GM18517 (cell line): ENCODE data around the gene PIEZO2.
"Not testable (repeated sequence)": the region's sequence is repeated elsewhere in the genome, so short reads cannot be mapped to it uniquely, and the experiment has no call there.

Experiments
- ATAC-seq: cut with Tn5 transposase; IDR thresholded peaks from one replicate; pipeline ENCODE4 v1.9.1; 2021; ENCODE audit warnings: mild to moderate bottlenecking, moderate library complexity; ENCODE audit not compliant: unreplicated experiment

PIEZO2 gene

DNA sequence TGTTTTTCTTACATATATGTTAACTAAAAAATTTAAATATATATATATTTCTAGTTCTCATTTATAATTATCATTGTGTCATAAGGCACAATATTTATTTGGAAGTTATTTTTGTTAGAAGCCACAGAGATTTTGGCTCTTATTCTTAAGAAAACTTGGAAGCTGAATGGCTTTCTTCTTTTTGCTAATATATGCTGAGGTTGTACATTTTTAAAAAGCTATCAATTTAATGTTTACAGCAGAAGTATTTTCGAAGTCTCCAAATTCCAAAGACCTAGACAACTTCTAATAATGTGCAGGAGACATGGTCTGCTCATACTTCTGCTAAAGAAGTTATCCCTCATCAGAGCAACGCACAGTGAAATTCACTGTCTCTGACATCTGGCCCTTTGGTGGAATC, 3.7 kb upstream of the PIEZO2 start:
- ATAC-seq: no peak

DNA sequence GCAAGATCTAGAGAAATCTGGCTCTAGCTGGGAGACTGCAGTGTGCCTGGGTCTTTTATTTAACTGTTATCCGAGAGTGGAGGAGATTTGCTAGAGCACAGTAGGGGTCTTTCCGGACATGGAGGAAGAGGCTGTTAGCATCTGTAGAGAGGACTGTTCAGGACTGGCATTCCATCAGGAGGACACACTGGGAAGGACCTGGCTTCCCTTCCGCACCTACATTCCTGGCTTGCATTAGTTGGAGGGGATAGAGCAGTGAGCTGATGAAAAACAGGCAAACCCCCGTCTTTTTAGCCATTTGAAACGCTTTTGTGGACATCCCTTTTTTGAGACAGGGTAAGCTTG, 874 bp upstream of the PIEZO2 start:
- ATAC-seq: no peak

DNA sequence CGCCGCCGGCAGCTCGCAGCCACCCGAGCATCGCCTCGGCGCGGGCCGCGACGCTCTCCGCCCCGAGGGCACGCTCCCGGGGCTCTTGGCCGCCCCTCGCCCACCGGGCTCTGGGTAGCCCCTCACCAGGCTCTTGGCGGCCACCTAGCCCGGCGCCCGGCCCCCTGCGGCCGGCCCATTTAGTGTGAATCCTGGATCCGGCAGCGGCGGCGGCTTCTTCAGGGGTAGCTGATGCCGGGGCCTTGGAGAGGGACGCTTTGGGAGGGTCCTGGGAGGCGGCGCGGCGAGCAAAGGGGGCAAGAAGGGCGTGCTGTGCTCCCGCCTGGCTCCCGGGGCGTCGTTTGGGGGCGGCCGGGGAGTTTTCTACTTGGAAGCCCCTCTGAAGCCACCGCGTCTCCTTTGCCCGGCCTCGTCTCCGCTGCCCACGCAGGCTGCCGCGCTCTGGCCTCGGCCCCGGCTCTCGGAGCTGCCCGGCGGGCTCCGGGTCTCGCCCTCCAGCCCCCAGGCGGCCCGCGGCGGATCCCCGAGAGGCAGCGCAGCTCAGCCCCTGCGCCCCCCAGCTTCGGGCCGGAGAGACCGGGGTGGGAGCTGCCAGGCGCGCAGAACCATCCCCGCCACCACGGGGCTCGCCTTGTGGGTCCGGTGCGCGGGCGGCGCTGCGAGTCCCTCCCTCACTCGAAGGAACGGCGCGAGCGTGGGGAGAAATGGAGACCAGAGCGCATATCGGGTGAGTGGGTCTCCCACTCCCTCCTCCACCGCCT, 509 bp downstream of the PIEZO2 start:
- ATAC-seq: peak; percentile 7

DNA sequence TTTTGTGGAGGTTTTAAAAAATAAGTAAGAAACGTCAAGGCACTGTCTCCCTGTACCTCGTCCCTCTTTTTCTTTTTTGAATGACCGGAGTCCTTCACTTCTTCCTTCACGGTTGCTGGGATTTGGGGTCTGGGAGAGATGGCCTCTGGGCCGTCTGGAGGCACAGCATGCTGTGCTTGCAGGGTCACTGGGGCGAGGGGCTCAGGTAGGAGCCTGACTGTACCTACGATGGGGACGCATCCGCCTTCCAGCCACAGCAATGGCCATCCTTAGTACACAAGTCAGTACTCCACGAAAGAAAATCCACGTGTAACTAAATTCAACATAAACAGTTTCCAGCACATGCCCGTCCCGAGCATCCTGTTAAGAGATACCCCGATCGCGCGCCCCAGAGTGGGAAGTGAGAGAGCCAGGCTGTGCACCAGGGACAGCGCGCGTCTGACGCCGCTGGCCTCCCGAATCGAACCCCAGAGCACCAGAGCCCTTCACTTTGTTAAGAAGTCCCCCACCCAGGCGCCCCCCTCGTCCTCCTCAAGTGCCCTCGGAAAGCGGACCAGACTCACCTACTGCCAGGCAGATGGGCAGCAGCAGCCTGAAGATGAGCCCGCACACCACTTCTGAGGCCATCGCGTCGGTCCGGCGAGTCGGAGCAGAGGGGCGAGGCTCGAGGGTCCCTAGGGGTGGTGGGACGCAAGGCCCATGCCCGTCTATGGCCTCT, 1.2 kb downstream of the PIEZO2 start:
- ATAC-seq: no peak

DNA sequence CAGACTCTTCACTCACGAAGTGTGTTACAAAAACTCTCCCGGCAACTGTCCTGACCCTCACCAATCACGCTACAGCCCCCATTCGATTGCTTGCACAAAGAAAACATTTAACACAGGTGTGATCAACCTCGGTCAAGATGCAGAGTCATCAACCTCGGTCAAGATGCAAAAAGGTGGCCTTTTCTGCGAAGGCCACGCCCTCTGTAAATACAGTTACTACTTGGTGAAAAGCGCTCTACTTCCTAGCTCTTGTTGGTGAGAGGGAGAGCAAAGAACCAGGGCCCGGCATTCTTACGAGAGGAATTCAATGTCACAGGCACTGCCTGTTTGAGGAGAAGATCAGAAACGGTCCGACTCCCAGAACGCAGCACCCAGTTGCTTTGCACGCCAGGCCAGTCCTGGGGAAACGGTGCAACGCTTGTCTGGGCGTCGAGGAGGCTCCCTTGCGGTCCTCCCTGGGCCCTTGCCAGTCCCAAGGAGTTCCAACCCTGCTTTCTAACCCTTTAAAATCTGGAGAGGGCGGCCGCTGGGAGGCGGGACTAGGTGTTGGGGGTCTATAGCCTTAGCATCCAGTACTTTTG, 1.9 kb downstream of the PIEZO2 start:
- ATAC-seq: no peak

DNA sequence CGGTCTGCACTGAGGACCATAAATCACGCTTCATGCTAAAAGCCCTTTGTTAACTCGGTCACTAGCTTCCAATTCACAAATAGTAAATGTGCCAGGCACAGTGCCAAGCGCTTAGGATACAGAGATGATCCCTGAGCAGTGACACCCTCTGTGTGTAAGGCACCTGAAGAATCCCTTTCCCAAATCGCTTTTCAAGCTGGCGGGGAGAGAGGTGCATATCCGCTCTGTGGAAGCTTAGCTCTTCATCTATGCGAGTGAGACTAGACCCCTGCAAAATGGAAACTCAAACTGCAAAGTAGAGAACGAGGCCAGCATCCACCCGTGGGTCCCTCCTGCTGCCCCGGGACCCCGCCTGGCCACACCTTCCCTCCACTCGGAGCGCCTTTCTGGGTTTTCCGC, 2.4 kb downstream of the PIEZO2 start:
- no peak for ATAC-seq

DNA sequence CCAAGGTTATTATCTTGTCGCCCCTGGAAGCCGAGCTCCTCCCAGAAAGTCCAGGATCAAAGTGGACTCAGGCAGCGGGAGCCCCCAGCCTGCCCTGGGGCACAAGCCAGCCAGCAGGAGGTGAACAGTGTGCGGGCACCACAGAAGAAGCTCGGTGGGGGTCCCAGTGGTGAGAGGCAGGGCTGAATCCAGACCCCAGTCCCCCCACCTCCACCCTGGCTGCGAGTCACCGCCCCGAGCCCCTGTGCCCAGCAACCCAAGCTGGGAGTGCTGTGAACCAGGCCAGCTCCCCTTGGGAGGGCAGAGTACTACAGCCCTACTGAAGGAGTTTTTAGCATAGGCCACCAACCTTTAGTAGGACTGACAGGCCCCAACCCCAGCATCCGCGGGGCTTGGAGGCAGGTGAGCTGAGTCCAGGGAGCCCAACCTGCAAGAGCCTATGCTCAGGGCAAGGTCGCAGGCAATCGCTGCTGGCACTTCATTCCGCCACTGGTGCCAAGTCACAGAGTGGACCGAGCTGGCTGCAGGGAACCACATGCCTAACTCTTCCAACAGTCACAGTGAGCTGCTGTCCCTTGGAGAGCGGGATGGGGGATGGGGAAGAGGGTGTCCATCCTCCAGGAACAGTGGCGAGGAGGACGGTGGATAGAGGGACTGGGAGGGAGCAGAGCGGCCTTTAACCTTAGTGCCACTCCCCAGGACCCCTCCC, 3.0 kb downstream of the PIEZO2 start:
- ATAC-seq: no peak

DNA sequence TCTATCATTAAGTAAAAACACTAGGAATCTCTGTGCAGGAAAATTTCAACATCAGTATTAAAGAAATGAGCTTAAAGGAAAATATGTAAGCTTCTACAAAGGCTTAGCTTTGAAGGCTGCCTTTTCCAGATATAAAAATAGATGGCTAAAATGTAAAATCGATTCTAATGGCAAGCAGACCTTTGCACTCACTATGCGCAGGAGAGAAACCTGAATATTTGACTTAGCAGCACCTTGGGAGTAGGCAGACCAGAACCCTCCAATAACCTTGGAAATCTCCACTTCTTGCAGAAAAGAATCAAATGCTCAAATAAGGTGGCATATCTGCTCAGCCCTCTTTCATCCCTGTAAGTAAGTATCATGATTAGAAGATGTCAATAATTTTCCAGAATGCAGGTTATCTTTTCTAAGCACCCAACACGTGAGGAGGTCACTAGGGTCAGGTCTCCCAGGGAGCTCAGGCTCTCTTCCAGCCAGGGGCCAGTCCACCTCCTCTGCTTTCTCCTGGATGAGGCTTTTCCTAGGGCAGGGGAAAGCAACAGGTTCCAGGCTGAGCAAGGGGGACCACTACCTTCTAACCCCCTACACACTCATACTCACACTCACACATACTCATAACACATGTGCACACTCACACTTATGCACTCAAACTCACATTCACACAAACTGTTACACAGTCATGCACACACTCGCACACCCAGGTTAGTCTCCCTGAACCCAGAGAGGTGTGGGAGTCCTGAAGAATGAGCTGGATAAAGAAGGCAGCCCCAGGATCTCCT, 3.8 kb downstream of the PIEZO2 start:
- no peak for ATAC-seq

DNA sequence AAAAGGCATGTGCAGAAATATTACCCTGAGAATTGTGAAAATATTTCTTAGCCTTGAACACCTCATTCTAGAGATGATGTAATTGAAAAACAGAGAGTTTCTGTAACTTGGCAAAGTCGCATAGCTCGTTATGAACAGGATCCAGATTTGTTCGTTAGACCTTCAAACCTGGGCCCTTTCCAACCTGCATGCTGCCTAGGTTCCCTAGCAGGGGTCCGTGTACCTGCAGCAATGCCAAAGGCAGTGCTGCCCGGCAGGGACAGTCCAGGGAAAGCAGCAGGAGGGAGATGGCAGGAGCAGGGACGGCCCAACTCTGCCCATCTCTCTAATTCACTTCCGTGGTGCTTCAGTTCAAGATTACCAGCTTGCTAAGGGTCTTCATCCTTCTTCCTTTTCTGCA, 12.0 kb downstream of the PIEZO2 start:
- ATAC-seq: no peak

DNA sequence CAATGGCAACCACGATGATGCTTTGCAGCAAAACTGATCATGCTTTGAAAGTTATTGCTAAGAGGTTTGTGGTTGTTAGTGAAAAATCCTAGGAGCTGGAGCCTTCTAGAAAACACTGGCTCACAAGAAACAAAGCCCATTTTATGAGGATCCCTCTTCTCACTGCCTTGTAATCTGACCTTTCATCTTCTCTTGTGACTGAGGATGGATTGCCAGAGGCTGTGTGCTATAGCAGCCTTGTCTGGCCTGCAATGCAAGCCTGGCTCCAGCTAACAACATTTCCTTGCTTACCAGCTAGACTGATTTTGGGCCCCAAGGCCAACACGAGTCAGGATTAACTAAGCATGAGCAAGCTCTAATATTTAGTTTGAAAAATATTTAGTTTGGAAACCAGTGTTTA, 13.1 kb downstream of the PIEZO2 start:
- no peak for ATAC-seq

DNA sequence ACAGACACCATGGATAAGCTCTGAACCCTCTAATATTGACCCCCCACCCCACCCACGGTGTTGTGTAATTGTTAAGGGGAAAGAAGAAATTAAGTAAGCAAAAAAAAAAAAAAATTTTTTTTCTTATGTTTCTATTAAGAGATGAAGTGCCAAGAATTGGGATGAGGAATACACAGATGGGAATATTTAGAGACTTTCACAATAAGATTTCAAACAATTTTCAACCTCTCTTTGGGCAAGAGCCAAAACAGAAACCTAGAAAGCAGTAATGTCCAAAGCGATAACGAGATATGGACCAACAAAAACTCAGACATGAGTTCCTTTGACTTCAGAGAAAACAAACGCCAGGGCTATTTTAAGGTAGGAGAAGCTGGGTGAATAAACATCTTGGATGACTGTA, 14.4 kb downstream of the PIEZO2 start:
- ATAC-seq: no peak

DNA sequence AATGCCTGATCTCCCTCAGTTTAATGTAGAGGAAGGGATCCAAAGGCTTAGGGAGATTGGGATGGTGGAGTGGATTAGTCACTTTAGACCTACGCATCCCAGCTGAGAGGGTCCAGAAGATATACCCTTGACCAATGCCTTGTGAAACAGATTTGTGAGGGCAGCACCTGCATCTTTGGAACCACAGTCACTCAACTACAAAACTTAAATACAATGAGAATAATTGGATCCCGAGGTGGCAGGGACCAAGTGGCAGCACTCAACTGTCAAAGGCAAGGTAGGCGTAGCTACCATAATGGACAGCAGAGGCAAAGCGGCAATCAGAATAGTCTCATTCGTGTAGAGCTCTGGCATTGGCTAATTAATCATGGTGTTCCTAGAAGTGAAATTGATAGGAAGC, 20.3 kb downstream of the PIEZO2 start:
- ATAC-seq: not testable (repeated sequence)

DNA sequence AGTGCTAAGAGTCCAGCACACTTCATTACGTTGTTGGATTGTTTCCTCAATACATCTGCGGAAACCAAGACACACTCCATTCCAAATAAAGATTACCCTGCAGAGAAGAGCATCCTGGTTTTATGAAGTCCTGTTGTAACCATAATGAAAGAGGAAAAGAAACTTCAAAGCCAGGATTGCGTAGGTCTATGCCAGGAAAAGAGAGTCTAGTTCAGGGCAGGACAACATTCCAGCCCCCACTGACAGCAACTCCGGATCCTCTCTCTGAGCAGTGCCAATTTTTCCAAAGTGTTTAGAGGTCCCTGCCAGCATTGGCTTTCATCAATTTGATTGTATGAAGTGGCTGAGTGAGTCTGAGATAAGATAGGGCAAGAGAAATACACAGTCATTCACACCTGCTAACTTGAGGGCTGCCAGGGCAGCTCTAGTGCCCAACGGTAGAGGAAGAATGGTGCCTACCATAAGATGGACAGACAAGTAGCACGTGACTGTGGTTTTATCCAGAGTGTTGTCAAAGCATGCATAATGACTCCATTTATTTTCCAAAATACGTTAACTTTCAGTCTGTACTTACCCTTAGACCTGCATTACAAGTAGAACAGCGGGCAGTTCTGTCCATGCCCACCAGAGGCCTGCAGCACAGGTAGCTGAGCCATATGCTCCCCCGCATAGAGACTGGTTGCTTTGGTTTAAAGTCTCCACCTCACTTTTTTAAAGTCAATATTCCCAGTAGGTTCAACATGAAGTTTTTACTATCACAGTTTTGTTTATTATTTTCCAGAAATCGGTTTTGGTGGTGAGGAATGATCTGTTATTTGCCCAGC, 23.7 kb downstream of the PIEZO2 start:
- no peak for ATAC-seq

DNA sequence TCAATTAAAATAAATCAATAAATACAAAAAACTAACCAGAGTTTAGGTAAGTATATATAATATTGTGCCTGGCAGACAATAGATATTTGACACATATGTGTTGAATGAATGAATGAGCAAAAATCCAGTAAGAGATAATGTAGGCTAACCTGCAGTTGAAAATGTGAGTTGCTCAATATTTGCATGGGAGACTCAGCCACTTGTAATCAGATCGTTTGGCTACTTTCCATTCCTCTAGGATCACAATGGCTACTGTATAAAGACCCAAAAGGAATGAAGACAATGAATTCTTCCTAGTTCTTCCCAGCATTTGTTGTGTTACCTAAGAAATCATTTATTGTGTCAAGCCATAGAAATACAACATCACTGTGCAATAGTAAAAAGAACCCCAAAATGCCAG, 25.3 kb downstream of the PIEZO2 start:
- ATAC-seq: no peak

DNA sequence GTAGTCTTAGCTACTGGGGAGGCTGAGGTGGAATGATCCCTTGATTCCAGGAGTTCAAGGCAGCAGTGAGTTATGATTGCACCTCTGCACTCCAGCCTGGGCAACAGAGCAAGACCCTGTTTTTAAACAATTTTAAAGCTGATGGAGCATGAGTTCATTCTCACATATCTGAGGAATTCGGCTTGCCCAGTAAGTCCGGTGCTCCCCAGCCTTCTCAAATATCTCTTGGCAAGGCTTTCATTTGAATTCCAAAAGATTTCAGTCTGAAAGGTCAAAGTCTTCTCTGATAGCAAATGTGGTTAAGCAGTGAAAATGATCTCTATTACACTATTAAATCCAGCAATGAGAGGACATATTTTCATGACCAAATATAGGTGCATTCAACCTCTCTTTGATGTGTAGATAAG, 27.9 kb downstream of the PIEZO2 start:
- no peak for ATAC-seq

DNA sequence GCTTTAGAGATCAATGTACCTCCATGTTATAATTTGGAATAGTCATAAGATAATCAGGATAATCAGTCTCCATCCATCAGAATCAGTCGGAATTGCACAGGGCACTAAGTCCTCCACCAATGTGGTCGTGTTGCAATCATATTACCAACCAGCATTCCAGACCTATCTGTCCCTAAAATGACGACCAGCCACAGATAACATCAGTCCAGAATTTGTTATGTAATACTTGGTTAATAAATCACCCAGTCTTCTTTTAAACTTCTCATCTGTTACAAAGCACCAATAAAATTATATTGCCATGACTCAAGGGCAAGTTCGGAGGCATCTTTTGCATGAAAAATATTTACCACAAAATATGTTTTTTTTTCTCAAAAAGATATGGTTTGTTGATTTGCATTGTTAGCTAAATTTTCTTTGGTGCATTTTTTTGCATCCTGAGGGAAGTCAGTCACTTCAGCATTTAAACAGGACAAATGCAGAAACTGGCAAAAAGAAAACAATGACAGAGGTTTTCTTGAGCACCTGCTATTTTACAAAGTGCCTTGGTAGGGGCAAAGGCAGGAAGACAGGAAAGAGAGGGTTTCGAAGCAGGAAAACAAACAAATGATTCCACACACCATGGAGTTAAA, 29.3 kb downstream of the PIEZO2 start:
- ATAC-seq: no peak

DNA sequence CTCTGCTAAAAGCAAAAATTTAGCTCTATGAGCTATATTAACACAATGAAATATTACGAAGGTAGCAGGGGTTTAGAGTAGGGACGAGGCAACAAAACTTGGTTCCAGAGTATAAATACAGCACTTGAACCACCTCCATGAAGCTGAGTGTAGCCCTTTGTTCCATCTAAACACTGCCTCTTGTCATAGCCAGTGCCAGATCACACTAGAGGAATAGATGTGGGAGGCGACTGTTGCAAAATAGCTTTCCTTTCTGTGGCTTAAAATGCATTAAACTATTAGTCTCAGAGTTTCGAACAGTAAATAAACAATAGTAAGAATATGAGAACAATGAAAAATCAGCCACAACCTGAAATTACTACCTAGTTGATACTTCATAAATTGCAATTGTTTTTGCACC, 29.8 kb downstream of the PIEZO2 start:
- ATAC-seq: no peak

DNA sequence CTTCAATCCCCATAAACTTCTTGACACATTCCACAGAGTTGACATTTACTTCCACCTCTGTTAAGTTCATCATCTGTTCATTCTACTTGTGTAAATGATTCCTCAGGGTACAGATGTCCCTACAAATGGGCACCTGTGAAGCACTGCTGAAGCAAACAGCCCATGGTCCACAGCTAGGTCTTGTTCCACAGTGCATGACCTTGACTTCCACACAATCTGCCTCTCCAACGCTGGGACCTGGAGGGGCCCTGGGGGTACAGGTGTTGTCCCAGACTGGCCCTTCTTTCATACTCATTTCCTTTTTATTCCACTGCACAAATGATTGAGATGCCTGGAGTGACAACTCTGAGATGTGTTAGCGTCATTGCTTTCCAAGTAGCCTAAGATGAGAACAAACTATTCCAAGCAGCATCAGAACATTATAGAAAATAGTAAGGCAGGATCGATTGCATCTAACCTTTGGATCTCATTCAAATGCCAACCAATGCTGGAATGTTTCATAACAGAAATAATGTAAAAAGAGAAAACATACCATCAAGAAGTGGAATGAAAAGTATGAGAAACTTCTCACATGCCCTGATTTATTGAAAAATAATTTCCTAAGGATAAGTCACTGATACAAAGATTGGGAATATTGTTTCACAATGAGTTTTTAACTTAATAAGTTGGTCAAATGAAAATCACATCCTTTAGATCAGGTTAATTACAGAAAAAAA, 31.2 kb downstream of the PIEZO2 start:
- ATAC-seq: no peak

DNA sequence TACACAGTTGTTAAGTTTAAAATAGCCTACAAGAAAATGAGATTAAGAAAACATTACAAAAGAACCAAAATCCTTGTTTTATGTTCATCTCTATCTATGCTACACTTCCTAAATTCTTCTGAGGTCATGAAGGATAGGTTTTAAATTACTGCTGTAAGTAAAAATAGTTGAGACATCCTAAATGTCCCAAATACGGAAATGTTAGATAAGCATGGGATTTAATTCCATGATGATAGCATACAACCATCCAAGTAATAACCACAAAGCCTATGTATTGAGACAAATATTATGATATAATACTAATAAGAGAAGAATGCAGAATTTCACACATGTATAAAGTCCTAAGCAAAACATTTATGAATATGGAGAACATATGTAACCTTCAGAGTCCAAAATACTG, 34.1 kb downstream of the PIEZO2 start:
- ATAC-seq: no peak
